GM15510 (cell line): Measurements from ENCODE around the gene ERRFI1.

Source experiments
- POLR2A ChIP-seq: IDR thresholded peaks from 3 replicates; pipeline ENCODE4 v1.6.1; 2011; ENCODE audit warnings: borderline replicate concordance; ENCODE audit not compliant: insufficient read length; ENCODE audit errors: extremely low read depth

Gene ERRFI1

DNA sequence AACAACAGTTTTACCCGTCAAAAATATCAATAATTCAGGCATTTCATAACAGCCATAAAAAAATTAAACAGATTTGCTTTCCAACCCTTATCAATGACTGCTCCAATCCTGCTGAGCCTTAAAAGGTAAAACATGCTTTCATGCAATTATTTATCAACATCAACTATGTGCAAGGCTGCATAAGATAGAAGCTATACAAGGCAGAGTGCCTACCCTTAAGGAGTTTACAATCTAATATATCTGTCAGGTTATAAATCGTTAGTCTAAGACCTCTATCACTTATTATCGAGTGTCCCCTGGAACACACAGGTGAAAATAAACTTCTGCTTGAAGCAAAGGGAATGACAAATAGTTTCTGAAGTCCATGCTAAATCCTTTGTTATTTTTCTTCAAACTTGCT lies 1.8 kb downstream of the ERRFI1 start:
- no peak for TF ChIP-seq POLR2A

GRCh38 chr1:8023995-8024313 lies 2.2 kb downstream of the ERRFI1 start:
- TF ChIP-seq POLR2A = no peak

DNA sequence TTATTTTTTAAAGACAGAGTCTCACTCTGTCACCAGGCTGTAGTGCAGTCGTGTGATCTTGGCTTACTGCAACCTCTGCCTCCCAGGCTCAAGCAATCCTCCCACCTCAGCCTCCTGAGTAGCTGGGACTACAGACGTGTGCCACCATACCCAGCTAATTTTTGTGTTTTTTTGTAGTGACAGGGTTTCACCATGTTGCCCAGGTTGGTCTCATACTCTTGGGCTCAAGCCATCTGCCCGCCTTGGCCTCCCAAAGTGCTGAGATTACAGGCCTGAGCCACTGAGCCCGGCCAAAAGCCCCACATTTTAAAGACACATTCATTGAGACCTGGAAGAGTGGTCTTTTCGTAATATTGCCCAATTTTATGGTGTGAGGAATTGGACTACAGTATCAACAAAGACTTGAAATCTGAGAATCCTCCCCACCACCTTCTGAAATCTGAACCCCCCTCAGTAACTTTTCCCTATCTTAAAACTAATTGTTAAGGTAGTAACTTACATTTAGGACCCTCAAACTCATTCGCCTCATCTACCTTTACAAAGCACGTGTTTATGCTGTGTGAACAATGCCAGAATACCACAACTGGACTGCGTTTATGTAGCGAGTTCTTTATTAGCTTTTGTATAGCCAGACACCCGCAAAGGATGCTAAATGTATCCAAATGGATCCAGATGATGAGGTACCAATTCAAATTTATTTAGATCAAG lies 2.7 kb downstream of the ERRFI1 start:
- no peak for TF ChIP-seq POLR2A

DNA sequence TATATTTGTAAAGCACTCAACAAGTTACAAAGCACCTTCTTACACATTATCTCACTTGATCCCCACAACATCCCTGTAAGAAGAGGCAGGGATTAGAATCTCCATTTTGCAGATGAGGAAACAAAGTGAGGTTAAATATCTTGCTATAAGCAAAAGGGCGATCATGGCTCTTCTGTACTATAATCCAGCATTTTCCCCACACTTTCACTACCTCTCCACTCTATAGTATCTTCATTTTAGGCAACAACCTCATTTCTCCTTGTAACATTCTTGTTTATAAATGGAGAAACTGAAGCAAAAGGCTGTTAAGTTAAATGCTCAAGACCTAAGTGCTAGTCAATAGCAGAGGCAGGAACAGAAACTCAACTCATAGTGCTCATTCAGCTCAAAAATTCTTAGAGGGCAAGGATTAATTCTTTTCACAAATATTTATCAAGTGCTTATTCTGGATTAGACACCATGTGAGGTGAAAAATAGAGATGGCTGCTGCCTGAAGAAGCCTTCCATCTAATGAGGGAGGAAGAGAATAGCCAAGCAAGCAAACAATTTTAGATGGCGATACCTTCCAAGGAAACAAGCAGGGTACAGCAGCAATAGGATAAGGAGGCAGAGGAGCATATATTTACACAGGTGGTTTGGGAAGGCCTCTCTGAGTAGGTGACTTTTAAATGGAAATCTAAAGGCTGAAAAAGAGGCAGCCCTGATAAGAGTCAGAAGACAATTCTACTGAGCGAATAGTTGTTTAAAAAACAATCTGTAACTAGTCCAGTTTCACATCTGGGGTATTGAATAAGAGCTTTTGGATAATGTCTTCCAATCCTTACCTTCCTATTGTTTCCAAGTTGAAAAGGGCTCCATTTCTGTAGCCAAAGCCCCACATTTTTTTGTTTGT lies 3.5 kb downstream of the ERRFI1 start:
- no peak for TF ChIP-seq POLR2A

DNA sequence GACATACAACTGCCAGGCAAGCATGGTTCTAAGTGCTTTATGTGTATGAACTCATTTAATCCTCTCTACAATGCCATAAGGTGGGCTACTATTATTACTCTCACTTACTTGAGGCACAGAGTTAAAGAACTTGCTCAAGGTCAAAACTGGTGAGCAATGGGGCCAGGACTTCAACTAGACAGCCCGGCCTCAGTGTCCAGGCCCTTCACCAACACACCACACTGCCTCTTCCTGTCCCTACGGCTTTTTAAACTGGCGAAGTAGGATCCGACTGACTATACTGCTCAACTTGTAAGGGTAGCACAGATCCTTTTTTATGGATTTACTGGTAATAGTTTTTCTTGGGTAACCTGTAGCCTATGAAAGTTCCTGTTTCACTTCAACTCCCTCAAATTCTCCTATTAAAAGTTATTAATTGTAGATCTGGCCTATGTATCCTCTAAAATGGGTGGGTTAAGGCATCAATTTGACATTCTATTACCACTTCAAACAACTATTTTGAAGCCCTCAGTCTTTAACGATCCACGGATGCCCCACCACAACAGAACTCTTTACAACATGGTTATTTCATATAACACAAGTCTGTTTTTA lies 4.3 kb downstream of the ERRFI1 start:
- no peak for TF ChIP-seq POLR2A

DNA sequence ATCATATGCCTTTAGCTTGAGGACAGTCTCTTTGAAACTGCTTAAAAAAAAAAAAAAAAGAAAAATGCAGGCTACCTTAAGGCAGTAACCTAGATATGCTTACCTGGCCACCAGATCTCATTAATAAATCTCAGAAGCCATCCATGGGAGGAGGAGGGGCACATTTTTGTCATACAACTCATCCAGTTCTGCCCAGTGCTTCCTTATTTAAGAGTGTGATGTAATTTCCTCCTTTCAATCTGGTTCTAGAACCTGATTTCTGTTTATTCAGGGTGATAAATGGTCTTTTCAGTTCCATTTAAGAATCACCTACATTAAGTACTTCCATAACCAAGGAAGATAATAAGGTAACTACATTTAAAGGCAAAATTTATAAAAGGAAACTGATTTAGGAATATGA lies 6.1 kb downstream of the ERRFI1 start:
- no peak for TF ChIP-seq POLR2A

DNA sequence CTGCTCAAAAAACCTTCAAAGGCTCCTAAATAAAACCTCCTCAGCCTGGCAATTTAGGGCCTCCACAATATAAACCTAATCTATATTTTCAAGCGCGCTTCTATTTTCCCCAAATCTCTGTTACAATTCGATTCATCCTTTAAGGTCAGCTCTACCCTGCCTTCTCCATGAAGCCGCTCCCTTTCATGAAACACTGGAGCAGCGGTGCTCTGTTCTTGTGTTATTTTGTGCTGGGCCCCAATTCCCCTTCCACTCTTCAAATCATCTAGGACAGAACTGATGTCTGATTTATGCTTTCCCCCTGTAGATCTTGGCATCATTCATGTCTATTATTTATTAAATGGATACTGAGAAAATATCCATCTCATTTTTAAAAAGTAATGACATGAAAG lies 6.9 kb downstream of the ERRFI1 start:
- TF ChIP-seq POLR2A = no peak

DNA sequence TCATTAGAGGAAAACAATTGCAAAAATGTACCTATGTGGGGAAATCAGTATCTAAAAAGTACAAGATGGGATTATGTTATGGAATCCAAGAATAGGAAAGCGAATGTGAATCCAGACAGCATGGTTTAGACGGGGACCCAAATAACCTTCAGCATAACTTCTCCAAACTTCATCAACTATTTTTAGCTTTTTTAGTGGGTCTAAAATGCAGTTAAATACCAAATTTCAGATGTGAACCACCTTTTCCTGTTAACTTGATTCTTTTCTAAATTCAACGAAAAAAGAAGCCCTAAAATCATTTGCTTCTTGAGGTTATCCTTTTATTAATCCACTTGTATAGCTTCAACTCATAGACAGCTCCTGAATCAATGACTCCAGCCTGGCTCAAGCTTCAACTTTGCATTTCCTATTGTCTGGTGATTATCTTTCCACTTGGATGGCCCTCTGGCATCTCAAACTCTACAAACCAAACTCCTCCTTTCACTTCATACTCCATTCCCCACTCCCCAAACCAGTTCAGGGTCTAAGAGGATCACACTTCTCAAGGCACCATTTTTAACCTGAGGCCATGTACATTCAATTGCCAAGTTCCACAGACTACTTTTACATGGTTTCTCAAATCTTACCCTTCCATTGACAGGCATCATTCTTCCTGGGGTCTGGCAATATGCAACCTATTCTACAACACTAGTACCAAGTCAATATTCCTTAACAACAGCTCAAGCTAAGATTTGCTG lies 7.4 kb downstream of the ERRFI1 start:
- TF ChIP-seq POLR2A = no peak

GRCh38 chr1:8017495-8018197 lies 8.5 kb downstream of the ERRFI1 start:
- TF ChIP-seq POLR2A = no peak

DNA sequence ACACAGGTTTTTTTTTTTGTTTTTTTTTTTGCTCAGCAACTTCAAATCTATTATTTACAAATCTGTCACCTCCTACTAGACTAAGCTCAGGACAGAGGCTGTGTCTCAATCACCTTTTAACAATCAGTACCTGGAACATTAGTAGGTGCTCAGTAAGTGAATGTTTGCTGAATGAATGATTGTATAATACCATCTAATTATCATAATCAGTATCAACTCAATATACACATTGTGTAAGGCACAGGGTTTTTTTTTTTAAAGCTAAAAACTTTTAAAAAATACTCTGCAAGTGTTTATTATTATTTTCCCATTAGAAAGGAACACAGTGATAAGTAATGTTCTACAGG lies 9.2 kb downstream of the ERRFI1 start:
- no peak for TF ChIP-seq POLR2A

- TF ChIP-seq POLR2A = no peak
Observed at GRCh38 chr1:8016210-8016894, 9.8 kb downstream of the ERRFI1 start.

- no peak for TF ChIP-seq POLR2A
Observed at GRCh38 chr1:8015809-8016165, 10.3 kb downstream of the ERRFI1 start.

DNA sequence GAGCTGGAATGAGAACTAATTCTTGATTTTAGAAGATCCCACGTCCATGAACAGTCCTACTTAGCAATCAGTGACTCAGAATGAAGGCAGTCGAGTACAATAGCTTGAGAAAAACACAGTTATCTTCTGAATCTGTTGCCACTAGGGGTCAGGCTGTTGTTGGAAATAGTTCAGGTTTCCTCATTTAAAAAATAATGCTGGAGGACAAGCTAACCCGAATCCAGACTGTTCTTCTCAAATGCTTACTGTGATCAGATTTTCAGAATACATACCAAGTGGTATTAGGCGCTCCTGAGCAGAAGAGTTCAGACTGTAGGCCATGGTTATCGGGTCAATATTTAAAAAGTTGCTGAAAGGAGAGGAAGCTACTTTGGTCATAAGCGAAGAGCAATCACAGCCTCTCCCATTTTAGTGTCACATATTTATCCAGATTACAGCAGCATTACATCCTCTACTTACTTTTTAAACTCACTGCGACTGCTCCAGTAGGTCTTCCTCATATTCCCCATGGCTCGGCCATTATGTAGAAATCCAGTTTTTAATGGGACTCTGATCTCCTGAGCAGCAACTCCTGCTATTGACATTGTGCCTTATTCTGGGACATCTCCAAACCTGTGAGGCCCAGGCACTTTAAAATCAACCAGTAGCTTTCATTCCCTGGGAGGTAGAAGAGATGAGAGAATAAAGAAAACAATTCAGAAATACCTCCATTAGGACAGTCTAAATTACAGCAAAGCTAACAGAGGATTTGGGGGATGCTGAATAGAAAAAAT lies 10.9 kb downstream of the ERRFI1 start:
- TF ChIP-seq POLR2A = no peak
